ENCODE results near the gene RTN4IP1.

Gene RTN4IP1

DNA sequence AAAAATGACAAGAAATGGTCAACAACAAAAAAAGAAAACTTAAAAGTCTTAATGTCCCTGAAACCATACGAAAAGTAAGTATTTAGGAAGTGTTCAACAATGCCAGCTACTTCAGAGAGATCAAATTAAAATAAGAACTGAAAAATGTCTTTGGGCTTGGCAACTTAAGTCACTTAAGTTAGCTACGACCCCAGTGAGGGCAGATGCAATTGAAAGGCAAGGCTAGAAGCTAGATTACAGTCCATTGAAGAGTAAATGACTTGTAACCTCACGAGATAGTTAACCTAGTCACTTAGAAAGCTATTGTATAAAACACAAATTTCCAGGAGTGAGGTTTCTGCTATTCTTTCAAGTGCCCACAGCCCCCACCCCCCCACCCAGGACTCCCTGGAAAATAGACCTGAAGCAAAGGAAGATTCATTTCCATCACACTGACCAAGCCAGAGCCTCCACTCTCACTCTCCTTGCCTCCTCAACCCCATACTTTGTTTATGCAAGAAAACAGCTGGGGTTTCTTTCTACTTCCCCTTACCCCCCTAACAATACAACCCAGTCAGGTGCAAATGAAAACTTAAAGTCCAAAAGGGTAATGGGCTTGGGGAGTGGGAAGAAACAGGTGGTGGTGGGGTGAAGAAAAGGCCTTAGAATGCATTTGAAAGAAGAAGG lies 14.6 kb downstream of the RTN4IP1 start:
- TF ChIP-seq, protein P1, sequence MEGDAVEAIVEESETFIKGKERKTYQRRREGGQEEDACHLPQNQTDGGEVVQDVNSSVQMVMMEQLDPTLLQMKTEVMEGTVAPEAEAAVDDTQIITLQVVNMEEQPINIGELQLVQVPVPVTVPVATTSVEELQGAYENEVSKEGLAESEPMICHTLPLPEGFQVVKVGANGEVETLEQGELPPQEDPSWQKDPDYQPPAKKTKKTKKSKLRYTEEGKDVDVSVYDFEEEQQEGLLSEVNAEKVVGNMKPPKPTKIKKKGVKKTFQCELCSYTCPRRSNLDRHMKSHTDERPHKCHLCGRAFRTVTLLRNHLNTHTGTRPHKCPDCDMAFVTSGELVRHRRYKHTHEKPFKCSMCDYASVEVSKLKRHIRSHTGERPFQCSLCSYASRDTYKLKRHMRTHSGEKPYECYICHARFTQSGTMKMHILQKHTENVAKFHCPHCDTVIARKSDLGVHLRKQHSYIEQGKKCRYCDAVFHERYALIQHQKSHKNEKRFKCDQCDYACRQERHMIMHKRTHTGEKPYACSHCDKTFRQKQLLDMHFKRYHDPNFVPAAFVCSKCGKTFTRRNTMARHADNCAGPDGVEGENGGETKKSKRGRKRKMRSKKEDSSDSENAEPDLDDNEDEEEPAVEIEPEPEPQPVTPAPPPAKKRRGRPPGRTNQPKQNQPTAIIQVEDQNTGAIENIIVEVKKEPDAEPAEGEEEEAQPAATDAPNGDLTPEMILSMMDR (IDR thresholded peaks at IDR 0.05), result no peak

DNA sequence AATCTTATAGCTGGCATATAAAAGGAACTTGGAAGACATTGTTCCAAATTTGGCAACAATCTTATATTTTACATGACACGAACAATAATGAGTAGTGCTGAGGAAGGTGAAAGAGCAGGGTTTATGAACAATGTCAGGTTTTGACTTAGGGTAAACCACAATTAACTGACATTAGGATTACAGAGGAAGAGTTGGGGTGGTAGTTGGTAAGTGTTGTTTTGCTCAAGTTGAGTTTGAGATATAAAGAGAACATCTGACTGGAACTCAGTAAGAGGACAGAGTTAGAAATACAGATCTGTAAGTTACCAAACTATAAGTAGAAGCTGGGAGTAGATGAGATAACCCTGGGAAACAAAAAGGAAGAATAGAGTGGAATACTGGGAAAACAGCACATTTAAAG lies 15.1 kb downstream of the RTN4IP1 start:
- TF ChIP-seq, protein P1 (IDR thresholded peaks at IDR 0.05), result no peak

DNA sequence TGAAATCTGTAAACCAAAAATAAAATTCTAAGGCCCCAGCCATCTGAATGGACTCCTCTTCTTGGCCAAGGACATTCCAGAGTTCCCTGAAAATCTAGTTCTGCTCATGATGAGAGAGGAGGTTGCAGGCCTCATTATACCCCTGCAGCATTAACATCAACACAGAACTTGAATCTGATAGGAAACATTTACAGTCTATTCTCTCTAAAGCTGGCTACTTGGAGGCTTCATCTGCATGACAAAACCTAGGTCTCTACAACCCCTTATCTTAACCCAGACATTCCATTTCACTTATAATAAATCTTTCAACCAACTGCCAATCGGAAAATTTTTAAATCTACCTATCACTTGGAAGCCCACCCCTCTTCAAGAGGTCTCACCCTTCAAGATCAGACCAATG lies 15.7 kb downstream of the RTN4IP1 start:
- TF ChIP-seq, protein P1 (IDR thresholded peaks at IDR 0.05), result no peak

DNA sequence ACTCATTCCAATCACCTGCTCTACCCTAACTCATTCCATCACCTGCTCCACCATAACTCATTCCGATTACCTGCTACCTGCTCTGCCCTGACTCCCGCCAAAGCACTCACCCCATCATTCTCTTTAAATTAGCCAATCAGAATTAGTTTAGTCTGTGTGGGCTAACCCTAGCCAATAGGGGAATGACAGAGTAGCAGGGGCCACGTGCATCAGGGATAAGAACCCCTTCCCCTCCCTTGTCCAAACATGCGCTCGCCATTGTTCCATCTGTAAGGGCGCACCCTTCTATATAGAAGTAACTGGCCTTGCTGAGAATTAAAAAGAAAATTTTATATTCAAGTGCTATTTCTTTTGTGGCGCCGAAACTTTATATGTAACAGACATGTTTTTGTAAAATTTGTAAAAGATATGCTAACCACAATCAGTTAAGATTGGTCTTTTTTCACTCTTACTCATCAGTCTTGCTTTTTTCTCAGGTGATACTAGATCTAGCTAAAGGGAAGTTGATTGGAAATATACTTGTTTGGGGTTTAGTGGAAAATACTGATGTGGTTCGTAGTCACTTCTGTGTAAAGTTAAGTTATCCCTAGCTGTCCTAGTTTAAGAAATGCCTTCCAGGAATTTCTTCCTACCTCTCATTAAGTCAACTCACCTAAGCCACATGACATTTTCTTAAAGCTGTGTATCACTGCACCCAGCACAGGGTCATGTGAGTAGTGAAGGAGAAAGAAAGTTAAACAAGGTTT lies 16.5 kb downstream of the RTN4IP1 start:
- TF ChIP-seq, protein P1 (IDR thresholded peaks at IDR 0.05), result no peak

DNA sequence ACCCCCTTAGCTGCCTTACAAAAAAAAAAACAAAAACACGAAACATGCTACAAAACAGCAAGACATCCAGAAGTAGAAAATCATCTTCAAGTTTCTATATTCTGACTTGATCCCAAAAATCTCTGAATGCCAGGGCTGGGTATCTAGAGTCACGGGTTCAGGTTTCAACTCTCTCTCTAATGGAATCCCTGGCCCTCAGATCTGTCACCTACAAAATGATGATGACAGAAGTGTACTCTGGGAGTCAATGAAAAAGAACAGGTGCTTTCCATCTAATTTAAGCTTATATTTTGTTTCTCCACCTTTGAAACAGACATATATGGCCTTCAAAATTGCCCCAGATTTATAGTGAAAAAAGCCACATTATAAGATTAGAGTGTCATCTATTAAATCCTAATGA lies 18.3 kb downstream of the RTN4IP1 start:
- TF ChIP-seq, protein P1 (IDR thresholded peaks at IDR 0.05), result no peak

DNA sequence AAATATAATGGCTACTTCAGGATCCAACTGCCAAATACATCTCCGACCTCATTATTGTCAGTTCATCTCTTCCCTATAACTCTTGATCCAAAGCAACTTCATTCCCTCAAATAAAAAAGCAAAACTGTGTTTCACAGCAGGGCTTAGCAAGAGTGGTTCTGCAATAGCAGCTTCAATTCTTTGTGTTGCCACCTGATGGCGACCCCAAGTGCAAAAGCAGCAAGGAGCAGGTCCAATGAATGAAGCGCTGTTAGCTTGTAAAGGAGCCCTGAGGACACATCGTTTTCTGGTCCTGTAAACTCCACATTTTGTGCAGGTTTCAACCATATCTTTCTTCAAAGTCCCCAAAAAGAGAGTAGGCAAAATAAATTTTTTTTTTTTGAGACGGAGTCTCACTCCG lies 19.6 kb downstream of the RTN4IP1 start:
- TF ChIP-seq, protein P1 (IDR thresholded peaks at IDR 0.05), result no peak

DNA sequence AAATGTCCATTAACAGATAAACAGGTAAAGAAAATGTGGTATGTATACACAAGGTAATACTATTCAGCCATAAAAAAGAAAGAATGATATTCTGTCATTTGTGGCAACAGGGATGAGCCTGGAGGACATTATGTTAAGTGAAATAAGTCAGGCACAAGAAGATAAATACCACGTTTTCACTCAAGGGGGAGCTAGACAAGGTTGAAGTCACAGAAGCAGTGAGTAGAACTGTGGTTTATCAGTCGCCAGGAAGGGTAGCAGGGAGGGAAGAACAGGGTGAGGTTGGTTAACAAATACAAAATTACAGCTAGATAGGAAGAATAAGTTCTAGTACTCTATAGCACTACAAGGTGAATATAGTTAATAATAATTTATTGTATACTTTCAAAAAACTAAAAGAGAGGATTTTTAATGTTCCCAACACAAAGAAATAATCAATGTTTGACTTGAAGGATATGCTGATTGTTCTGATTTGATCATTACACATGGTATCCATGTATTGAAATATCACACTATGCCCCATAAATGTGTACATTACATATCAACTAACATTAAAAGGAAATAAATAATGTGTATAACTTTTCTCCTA lies 21.1 kb downstream of the RTN4IP1 start:
- TF ChIP-seq, protein P1 (IDR thresholded peaks at IDR 0.05), result peak; percentile 50; the same call in 1 of the 2 replicates

Measured in LNCAP (cell line).